Parathyroid adenoma (tissue), 2 donors: ENCODE results near the gene UBAP2.

Experiments used
- H2AFZ ChIP-seq: fragments of 300-600 bp; sonication (generic); one replicate; pipeline ENCODE4 v1.7.0; 2017; ENCODE audit warnings: antibody characterized with exemption, mild to moderate bottlenecking
- H3K27ac ChIP-seq: fragments of 300-600 bp; sonication (generic); one replicate; pipeline ENCODE4 v1.7.0; 2017
- H3K27me3 ChIP-seq: fragments of 300-600 bp; sonication (generic); one replicate; pipeline ENCODE4 v1.7.0; 2017; ENCODE audit warnings: low read length; ENCODE audit not compliant: control insufficient read depth, insufficient read depth
- H3K36me3 ChIP-seq: fragments of 300-600 bp; sonication (generic); one replicate; pipeline ENCODE4 v1.7.0; 2017; ENCODE audit warnings: low read length; ENCODE audit not compliant: control insufficient read depth, insufficient read depth
- H3K4me1 ChIP-seq: fragments of 300-600 bp; sonication (generic); one replicate; pipeline ENCODE4 v1.7.0; 2017; ENCODE audit warnings: control low read depth
- H3K4me2 ChIP-seq: fragments of 300-600 bp; sonication (generic); one replicate; pipeline ENCODE4 v1.7.0; 2017; ENCODE audit warnings: low read length
- H3K4me3 ChIP-seq: fragments of 300-600 bp; sonication (generic); one replicate; pipeline ENCODE4 v1.7.0; 2017; ENCODE audit warnings: low read depth, low read length
- H3K79me2 ChIP-seq: fragments of 300-600 bp; sonication (generic); one replicate; pipeline ENCODE4 v1.7.0; 2017; ENCODE audit warnings: control low read depth
- H3K9ac ChIP-seq: fragments of 300-600 bp; sonication (generic); one replicate; pipeline ENCODE4 v1.7.0; 2017; ENCODE audit warnings: mild to moderate bottlenecking
- H3K9me3 ChIP-seq: fragments of 300-600 bp; sonication (generic); one replicate; pipeline ENCODE4 v1.7.0; 2017; ENCODE audit warnings: low read length; ENCODE audit not compliant: control insufficient read depth
- CTCF ChIP-seq: fragments of 300-600 bp; sonication (generic); IDR thresholded peaks from one replicate; pipeline ENCODE4 v1.7.0; 2017; ENCODE audit warnings: antibody characterized with exemption, mild to moderate bottlenecking
- donor health status: primary hyperparathyroidism.

Gene UBAP2

GRCh38 chr9:33880211-33881089 is 168.2 kb downstream of the UBAP2 start:
- H3K27me3 ChIP-seq = no peaks in the 10 kb centered on the region
- H3K27ac ChIP-seq = no peak overlapping the region
- no peaks in the 10 kb centered on the region for H3K36me3 ChIP-seq
- H3K9me3 ChIP-seq = no peaks in the 10 kb centered on the region
- H3K4me2 ChIP-seq = no peak overlapping the region
- no peak overlapping the region for H3K4me3 ChIP-seq
- no peak for TF ChIP-seq CTCF
- H3K4me1 ChIP-seq = peaks cover 4% of the 10 kb centered on the region
- H3K79me2 ChIP-seq = peaks cover 31% of the 10 kb centered on the region
- H2AFZ ChIP-seq = no peak overlapping the region
- no peak overlapping the region for H3K9ac ChIP-seq

GRCh38 chr9:33878691-33879366 is 169.9 kb downstream of the UBAP2 start:
- no peak overlapping the region for H3K4me3 ChIP-seq
- no peaks in the 10 kb centered on the region for H3K4me1 ChIP-seq
- H2AFZ ChIP-seq = no peak overlapping the region
- peaks cover 29% of the 10 kb centered on the region for H3K79me2 ChIP-seq
- no peak overlapping the region for H3K9ac ChIP-seq
- H3K4me2 ChIP-seq = no peak overlapping the region
- TF ChIP-seq CTCF = no peak
- no peaks in the 10 kb centered on the region for H3K9me3 ChIP-seq
- H3K36me3 ChIP-seq = no peaks in the 10 kb centered on the region
- no peaks in the 10 kb centered on the region for H3K27me3 ChIP-seq
- H3K27ac ChIP-seq = no peak overlapping the region

- no peaks in the 10 kb centered on the region for H3K36me3 ChIP-seq
These were observed 170.8 kb downstream of the UBAP2 start for GRCh38 chr9:33877727-33878489.

More at GRCh38 chr9:33877727-33878489, 170.8 kb downstream of the UBAP2 start:
- H2AFZ ChIP-seq = no peak overlapping the region
- TF ChIP-seq CTCF = no peak
- H3K9ac ChIP-seq = no peak overlapping the region
- H3K4me2 ChIP-seq = no peak overlapping the region
- H3K27ac ChIP-seq = no peak overlapping the region
- H3K27me3 ChIP-seq = no peaks in the 10 kb centered on the region
- H3K4me3 ChIP-seq = no peak overlapping the region
- no peaks in the 10 kb centered on the region for H3K9me3 ChIP-seq
- no peaks in the 10 kb centered on the region for H3K4me1 ChIP-seq
- H3K79me2 ChIP-seq = peaks cover 33% of the 10 kb centered on the region
